ENCODE results near the gene R3HDM4. TPM values are rescaled to one million over a fixed set of nuclear protein-coding genes. Genes with fewer than 3 reads are reported as not detected.

R3HDM4 gene
- total RNA-seq, 2 donors from 2014 or later, result 54.5 to 55.6 TPM

- H3K4me1 ChIP-seq, result peaks cover 5% of the 10 kb centered on the region
- no peak overlapping the region for H3K4me3 ChIP-seq
- H3K9ac ChIP-seq (ENCODE audit: low read depth in 2 of 2, low read length in 2 of 2), result no peak overlapping the region
- intact Hi-C loops (cut with DNase I), result no loop called here
- H3K36me3 ChIP-seq, result peaks cover 4% of the 10 kb centered on the region
- DNase-seq, result no peak
- no peak for TF ChIP-seq CTCF (IDR thresholded peaks at IDR 0.05)
- H3K27ac ChIP-seq, result no peak overlapping the region
- no peaks in the 10 kb centered on the region for H3K27me3 ChIP-seq
- no peaks in the 10 kb centered on the region for H3K9me3 ChIP-seq
These were observed 24.2 kb downstream of the R3HDM4 start for GRCh38 chr19:888581-889385.

- no peak overlapping the region for H3K4me3 ChIP-seq
- no peaks in the 10 kb centered on the region for H3K9me3 ChIP-seq
- H3K27ac ChIP-seq, result no peak overlapping the region
- intact Hi-C loops (cut with DNase I), result no loop called here
- peaks cover 5% of the 10 kb centered on the region for H3K4me1 ChIP-seq
- H3K36me3 ChIP-seq, result peaks cover 4% of the 10 kb centered on the region
- no peak for TF ChIP-seq CTCF (IDR thresholded peaks at IDR 0.05)
- H3K9ac ChIP-seq (ENCODE audit: low read depth in 2 of 2, low read length in 2 of 2), result no peak overlapping the region
- H3K27me3 ChIP-seq, result no peaks in the 10 kb centered on the region
- no peak for DNase-seq
These were observed 25.4 kb downstream of the R3HDM4 start for GRCh38 chr19:887599-887998.

- peaks cover 5% of the 10 kb centered on the region for H3K36me3 ChIP-seq
These were observed 25.9 kb downstream of the R3HDM4 start for GRCh38 chr19:887072-887471.

GRCh38 chr19:885536-886224 lies 27.3 kb downstream of the R3HDM4 start:
- intact Hi-C loops (cut with DNase I), result no loop called here
- Histone ChIP-seq H3K36me3 (peaks cover 11% of the 10 kb centered on the region), H3K9me3 (no peaks in the 10 kb centered on the region), H3K27me3 (no peaks in the 10 kb centered on the region), H3K4me3 (no peak overlapping the region), H3K4me1 (no peaks in the 10 kb centered on the region), H3K9ac (ENCODE audit: low read depth in 2 of 2, low read length in 2 of 2) (no peak overlapping the region), H3K27ac (no peak overlapping the region)
- no peak for DNase-seq
- TF ChIP-seq CTCF (IDR thresholded peaks at IDR 0.05), result no peak

More at GRCh38 chr19:887072-887471, 25.9 kb downstream of the R3HDM4 start:
- no peak for DNase-seq
- H3K27ac ChIP-seq, result no peak overlapping the region
- no peak for TF ChIP-seq CTCF (IDR thresholded peaks at IDR 0.05)
- H3K9me3 ChIP-seq, result no peaks in the 10 kb centered on the region
- no peak overlapping the region for H3K4me3 ChIP-seq
- H3K4me1 ChIP-seq, result peaks cover 5% of the 10 kb centered on the region
- H3K9ac ChIP-seq (ENCODE audit: low read depth in 2 of 2, low read length in 2 of 2), result no peak overlapping the region
- intact Hi-C loops (cut with DNase I), result no loop called here
- H3K27me3 ChIP-seq, result no peaks in the 10 kb centered on the region

GRCh38 chr19:884420-885211 lies 28.4 kb downstream of the R3HDM4 start:
- Histone ChIP-seq H3K27me3 (no peaks in the 10 kb centered on the region), H3K4me1 (no peaks in the 10 kb centered on the region), H3K9ac (ENCODE audit: low read depth in 2 of 2, low read length in 2 of 2) (no peak overlapping the region), H3K9me3 (no peaks in the 10 kb centered on the region), H3K4me3 (no peak overlapping the region), H3K36me3 (peaks cover 7% of the 10 kb centered on the region), H3K27ac (no peak overlapping the region)
- DNase-seq, result no peak
- no peak for TF ChIP-seq CTCF (IDR thresholded peaks at IDR 0.05)
- intact Hi-C loops (cut with DNase I), result no loop called here

All from colonic mucosa (tissue), 4 donors.